PFSK-1 (cell line): ENCODE data around the gene RNH1.

Experiments used
- FOXP2 ChIP-seq: optimal IDR thresholded peaks from 2 replicates; pipeline ENCODE3; 2011; ENCODE audit warnings: borderline replicate concordance, control low read depth, inconsistent platforms; ENCODE audit not compliant: insufficient read depth; ENCODE audit errors: extremely low read length, extremely low read depth
- POLR2AphosphoS5 ChIP-seq: IDR thresholded peaks from 2 replicates; pipeline ENCODE4 v1.6.1; 2012; ENCODE audit warnings: low read depth, mild to moderate bottlenecking, control low read depth, low read length, moderate library complexity
- SIN3A ChIP-seq: IDR thresholded peaks from 2 replicates; pipeline ENCODE4 v1.6.1; 2012; ENCODE audit warnings: mild to moderate bottlenecking, low read length, moderate library complexity, borderline replicate concordance; ENCODE audit not compliant: insufficient read depth
- TAF1 ChIP-seq: IDR thresholded peaks from 2 replicates; pipeline ENCODE4 v1.6.1; 2012; ENCODE audit warnings: low read length, control low read depth, borderline replicate concordance; ENCODE audit not compliant: insufficient read depth
- TF ChIP-seq, protein P1 (sequence below), 2 experiments: IDR thresholded peaks; 2 replicates each; pipeline versions ENCODE4 v1.6.1 to v1.8.0; 2011 to 2012; ENCODE audit warnings: low read depth in 2 of 2, low read length in 2 of 2, control low read depth in 1 of 2, inconsistent platforms in 1 of 2, mild to moderate bottlenecking in 1 of 2, moderate library complexity in 1 of 2; ENCODE audit not compliant: insufficient read depth in 1 of 2

The RNH1 gene

DNA sequence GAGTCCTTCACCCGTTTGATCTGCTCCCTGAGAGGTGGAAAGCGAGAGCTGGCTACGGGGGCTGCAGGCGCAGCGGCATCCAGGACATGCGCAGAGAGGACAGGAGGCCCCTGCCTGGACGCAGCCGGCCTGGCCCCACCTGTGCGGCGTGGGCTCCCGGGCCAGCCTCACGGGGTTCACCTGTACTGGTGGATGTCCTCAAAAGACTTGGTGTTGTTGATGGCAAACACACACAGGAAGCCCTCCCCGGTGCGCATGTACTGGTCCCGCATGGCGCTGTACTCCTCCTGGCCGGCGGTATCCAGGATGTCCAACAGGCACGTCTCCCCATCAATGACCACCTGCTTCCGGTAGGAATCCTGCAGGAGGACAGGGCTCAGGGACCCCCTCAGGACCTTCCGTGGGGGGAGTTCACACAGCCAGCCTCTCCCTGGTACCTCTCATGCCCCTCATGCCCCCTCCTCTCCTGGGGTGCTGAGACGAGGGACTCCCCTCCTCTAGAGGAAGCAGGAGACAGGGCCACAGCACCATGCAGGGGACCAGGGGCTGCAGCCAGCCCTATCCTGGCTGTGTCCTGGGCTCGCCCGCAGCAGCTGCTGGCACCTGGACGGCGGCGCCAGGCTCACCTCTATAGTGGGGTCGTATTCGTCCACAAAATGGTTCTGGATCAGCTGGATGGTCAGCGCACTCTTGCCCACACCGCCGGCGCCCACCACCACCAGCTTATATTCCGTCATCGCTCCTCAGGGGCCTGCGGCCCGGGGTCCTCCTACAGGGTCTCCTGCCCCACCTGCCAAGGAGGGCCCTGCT lies 26.7 kb upstream of the RNH1 start:
- TF ChIP-seq, protein P1, sequence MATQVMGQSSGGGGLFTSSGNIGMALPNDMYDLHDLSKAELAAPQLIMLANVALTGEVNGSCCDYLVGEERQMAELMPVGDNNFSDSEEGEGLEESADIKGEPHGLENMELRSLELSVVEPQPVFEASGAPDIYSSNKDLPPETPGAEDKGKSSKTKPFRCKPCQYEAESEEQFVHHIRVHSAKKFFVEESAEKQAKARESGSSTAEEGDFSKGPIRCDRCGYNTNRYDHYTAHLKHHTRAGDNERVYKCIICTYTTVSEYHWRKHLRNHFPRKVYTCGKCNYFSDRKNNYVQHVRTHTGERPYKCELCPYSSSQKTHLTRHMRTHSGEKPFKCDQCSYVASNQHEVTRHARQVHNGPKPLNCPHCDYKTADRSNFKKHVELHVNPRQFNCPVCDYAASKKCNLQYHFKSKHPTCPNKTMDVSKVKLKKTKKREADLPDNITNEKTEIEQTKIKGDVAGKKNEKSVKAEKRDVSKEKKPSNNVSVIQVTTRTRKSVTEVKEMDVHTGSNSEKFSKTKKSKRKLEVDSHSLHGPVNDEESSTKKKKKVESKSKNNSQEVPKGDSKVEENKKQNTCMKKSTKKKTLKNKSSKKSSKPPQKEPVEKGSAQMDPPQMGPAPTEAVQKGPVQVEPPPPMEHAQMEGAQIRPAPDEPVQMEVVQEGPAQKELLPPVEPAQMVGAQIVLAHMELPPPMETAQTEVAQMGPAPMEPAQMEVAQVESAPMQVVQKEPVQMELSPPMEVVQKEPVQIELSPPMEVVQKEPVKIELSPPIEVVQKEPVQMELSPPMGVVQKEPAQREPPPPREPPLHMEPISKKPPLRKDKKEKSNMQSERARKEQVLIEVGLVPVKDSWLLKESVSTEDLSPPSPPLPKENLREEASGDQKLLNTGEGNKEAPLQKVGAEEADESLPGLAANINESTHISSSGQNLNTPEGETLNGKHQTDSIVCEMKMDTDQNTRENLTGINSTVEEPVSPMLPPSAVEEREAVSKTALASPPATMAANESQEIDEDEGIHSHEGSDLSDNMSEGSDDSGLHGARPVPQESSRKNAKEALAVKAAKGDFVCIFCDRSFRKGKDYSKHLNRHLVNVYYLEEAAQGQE (IDR thresholded peaks at IDR 0.05; ENCODE audit: insufficient read depth in 1 of 2, low read depth in 2 of 2, low read length in 2 of 2): no peak
- no peak for TF ChIP-seq FOXP2
- no peak for TF ChIP-seq SIN3A
- no peak for TF ChIP-seq TAF1
- no peak for TF ChIP-seq POLR2AphosphoS5

DNA sequence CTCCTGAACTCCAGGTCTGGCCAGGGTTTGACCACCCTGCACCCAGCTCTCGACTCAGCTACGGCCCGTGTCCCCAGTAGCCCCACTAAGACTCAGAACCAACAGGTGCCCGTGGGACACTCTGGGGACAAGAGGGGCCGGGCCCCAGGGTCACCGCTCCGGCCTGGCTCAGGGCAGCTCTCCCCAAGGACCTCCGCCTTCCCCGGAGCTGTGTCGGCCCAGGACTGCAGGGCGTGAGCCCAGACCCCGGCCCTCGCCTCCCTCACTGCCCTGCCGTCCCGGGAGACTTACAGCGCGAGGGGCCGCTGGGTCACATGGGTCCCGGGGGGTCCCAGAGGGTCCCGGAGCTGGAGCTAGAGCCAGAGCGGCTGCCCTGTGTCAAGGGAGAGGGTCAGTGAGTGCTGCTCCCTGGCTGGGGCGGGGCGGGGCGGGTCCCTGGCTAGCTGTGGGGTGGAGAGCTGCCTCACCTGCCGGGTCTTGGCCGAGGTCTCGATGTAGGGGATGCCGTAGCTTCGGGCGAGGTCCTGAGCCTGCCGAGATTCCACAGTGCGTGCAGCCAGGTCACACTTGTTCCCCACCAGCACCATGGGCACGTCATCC lies 26.0 kb upstream of the RNH1 start:
- TF ChIP-seq SIN3A (no peak), FOXP2 (no peak), POLR2AphosphoS5 (no peak), TAF1 (no peak)
- TF ChIP-seq, protein P1 (IDR thresholded peaks at IDR 0.05; ENCODE audit: insufficient read depth in 1 of 2, low read depth in 2 of 2, low read length in 2 of 2): no peak

DNA sequence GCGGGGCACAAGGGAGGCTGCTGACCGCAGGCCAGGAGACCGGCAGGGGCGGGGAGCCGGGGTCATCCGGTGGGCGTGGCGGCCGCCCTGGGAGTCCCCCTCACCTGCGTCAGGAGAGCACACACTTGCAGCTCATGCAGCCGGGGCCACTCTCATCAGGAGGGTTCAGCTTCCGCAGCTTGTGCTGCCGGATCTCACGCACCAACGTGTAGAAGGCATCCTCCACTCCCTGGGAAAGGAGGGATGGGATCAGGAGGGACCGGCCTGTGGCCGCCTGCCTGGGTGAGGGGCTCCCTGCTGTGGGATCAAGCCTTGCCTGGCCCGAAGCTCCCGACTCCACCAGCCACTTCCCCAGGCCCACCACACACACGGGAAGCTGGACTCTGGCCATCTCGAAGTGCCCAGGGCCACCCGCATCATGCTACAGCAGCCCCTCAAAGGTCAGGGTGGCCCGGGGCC lies 25.5 kb upstream of the RNH1 start:
- TF ChIP-seq TAF1 (no peak), FOXP2 (no peak), SIN3A (no peak), POLR2AphosphoS5 (no peak)
- TF ChIP-seq, protein P1 (IDR thresholded peaks at IDR 0.05; ENCODE audit: insufficient read depth in 1 of 2, low read depth in 2 of 2, low read length in 2 of 2): no peak

DNA sequence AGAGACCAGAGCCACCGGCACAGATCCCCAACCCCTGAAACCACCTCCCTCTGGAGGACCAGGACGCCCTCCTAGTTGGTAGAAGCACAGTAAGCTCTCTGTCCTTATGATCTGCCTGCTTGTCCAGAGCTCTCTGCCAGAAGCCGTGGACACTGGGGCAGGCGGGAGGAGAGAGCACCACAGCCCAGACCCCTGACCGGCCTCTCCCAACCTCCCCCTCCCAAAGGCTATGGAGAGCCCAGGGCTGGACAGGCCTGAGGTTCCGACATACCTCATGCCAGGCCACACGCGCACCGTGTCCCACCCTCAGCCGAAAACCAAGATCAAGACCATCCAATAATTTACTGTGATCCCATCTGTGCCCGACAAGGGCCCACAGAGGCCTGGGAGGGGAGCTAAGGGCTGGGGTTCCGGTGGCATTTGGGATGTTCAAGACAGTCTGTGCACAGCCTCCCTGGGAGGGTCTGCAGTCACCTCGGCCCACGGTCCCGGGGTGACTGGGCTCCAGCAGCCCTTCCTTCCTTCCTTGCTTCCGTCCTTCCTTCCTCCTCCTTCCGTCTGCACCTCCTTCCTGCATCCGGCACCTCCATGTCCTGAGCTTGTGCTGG lies 25.0 kb upstream of the RNH1 start:
- TF ChIP-seq TAF1: no peak
- TF ChIP-seq, protein P1 (IDR thresholded peaks at IDR 0.05; ENCODE audit: insufficient read depth in 1 of 2, low read depth in 2 of 2, low read length in 2 of 2): no peak
- TF ChIP-seq POLR2AphosphoS5: no peak
- no peak for TF ChIP-seq SIN3A
- no peak for TF ChIP-seq FOXP2
